Lower leg skin (tissue), 3 donors: ENCODE results near the gene CCDC90B.

Experiments
- CTCF ChIP-seq, 3 donors: fragments of 450-650 bp; IDR thresholded peaks; one replicate each; pipeline ENCODE4 v1.5.1; 2016; ENCODE audit warnings: antibody characterized with exemption in 3 of 3, mild to moderate bottlenecking in 3 of 3, moderate library complexity in 2 of 3
- POLR2A ChIP-seq, 2 donors: fragments of 450-650 bp; IDR thresholded peaks; one replicate each; pipeline ENCODE4 v1.6.1; 2016 to 2017; ENCODE audit warnings: antibody characterized with exemption in 2 of 2, mild to moderate bottlenecking in 1 of 2, moderate library complexity in 1 of 2

DNA sequence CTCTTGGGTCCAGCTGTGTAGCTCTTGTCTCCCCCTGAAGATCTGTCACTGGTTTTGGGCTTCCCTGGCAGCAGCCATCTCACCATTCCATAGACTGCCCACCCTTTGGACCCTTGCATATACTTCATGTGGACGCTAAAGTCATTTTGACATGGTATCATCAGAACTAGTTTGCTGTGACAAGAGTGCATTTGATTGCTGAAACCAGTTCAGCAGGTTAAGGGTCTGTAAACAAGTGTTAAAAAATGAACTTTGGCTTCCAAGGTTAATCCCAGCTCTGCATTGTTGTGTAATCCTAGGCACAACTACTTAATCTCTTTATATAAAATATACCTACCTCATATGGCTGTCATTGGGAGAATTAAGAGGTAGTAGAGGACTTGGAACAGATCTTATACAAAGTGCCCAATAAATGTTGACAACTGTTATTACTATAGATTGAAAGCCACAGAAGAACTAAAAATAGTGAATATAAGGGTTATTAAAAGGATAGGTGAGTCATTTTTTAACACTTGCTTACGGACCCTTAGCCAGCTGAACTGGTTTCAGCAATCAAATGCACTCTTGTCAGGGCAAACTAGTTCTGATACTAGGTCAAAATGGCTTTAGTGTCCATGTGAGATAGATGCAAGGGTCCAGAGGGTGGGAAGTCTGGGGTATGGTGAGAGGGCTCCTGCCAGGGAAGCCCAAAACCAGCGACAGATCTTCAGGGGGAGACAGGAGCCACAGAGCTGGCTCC, 29.4 kb downstream of the CCDC90B start:
- no peak for TF ChIP-seq CTCF (IDR thresholded peaks at IDR 0.05)
- no peak for TF ChIP-seq POLR2A (IDR thresholded peaks at IDR 0.05)
